Measurements from ENCODE around the gene C9orf72.
"Not testable (repeated sequence)": the region's sequence is repeated elsewhere in the genome, so short reads cannot be mapped to it uniquely, and the experiment has no call there.

The C9orf72 gene

GRCh38 chr9:27514551-27514950 lies 58.7 kb downstream of the C9orf72 start:
- DNase-seq (ENCODE audit: low spot score), result no peak

- DNase-seq (ENCODE audit: low spot score), result no peak
Measured at GRCh38 chr9:27511771-27512170, 61.5 kb downstream of the C9orf72 start.

DNA sequence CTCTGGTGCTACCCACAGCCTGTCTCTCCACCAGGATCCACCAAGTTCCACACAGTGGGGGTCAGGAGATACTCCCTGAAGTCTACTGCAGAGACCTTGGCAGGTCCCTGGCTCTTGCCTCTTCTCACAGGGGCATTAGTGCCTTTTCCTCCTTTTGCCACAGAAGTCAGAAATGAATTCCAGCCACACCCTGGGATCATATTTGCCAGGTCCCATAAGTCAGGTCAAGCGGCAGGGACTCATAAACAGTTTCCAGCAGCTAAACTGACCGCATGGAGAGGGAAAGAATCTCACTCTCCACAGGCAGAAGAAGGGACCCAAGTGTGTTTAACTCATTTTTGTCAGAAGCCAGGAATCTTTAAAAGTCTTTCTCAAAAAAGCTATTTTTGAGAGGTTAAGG lies 62.5 kb downstream of the C9orf72 start:
- DNase-seq (ENCODE audit: low spot score), result no peak

- DNase-seq (ENCODE audit: low spot score), result no peak
Measured at GRCh38 chr9:27506981-27507380, 66.3 kb downstream of the C9orf72 start.

DNA sequence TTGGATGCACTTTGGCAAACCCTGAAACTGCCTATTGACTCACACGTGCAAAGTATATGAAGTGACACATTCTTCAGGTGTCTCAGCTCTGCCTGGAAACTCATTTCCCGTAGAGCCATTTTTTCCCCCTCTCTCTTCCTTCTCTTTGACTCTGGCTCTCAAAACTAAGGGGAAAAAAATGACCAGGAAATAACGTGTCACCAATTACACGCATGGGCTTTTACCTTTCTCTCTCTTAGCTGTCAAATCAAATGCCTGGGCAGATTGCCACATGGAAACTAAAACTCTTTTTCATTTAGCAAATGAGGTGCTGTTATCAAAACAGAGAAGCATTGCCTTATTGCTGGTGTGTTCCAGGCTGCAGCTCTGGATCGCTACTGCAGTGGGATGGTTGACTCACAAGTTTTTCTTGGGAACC lies 67.5 kb downstream of the C9orf72 start:
- peak; percentile 90 for DNase-seq (ENCODE audit: low spot score)

DNA sequence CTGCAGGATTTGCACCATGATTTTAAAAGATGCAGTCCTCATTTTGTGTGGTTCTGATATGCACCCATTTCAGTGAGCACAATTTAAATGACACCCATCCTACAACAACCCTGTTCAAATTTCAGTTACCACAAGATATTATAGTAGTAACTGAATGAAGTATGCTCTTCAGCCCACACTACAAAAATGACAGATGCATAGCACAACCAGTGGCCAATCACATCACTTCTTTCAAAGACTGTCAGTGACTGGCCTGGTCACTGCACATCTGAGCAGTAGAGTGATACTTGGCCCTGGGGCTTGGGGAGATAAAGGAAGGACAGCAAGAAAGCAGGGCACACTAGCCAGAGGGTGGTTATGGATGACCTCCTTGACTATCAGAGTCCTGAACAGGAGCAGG lies 69.0 kb downstream of the C9orf72 start:
- DNase-seq (ENCODE audit: low spot score), result no peak

- no peak for DNase-seq (ENCODE audit: low spot score)
Measured at GRCh38 chr9:27503623-27504022, 69.7 kb downstream of the C9orf72 start.

GRCh38 chr9:27500902-27501301 lies 72.4 kb downstream of the C9orf72 start:
- DNase-seq (ENCODE audit: low spot score), result not testable (repeated sequence)

- peak; percentile 73 for DNase-seq (ENCODE audit: low spot score)
Measured at GRCh38 chr9:27499451-27499850, 73.8 kb downstream of the C9orf72 start.

GRCh38 chr9:27497883-27498417 lies 75.3 kb downstream of the C9orf72 start:
- DNase-seq (ENCODE audit: low spot score), result no peak

All from kidney tubule cell (primary cell).